ENCODE data around the gene PPP1R2.

GRCh38 chr3:195580744-195581443 lies 37.8 kb upstream of the PPP1R2 start:
- TF ChIP-seq REST (IDR thresholded peaks at IDR 0.05; ENCODE audit: low read depth) (no peak), FOXM1 (IDR thresholded peaks at IDR 0.05; ENCODE audit: borderline replicate concordance, low read depth) (no peak), ZBTB7A (IDR thresholded peaks at IDR 0.05; ENCODE audit: low read depth) (no peak)
